A204.1 (cell line): ENCODE measurements around the gene KCNQ1.

Source experiments
- FAIRE-seq: peaks from 2 replicates; lab custom pipeline; 2012; peaks lifted over from hg19 to GRCh38; lab: Jason Lieb, UNC

KCNQ1 gene

GRCh38 chr11:2888266-2888968, 443.6 kb downstream of the KCNQ1 start:
- FAIRE-seq, result no peak

- no peak for FAIRE-seq
Measured at GRCh38 chr11:2889362-2890273, 444.8 kb downstream of the KCNQ1 start.

GRCh38 chr11:2890466-2891294, 445.9 kb downstream of the KCNQ1 start:
- no peak for FAIRE-seq

- FAIRE-seq, result no peak
Measured at GRCh38 chr11:2891326-2892214, 446.8 kb downstream of the KCNQ1 start.

- FAIRE-seq, result no peak
Measured at GRCh38 chr11:2892215-2892966, 447.6 kb downstream of the KCNQ1 start.

GRCh38 chr11:2892967-2893528, 448.2 kb downstream of the KCNQ1 start:
- no peak for FAIRE-seq

- no peak for FAIRE-seq
Measured at GRCh38 chr11:2893935-2894334, 449.1 kb downstream of the KCNQ1 start.

- FAIRE-seq, result no peak
Measured at GRCh38 chr11:2896047-2896446, 451.2 kb downstream of the KCNQ1 start.

- no peak for FAIRE-seq
Measured at GRCh38 chr11:2897048-2897447, 452.2 kb downstream of the KCNQ1 start.

- FAIRE-seq, result no peak
Measured at GRCh38 chr11:2898366-2899079, 453.7 kb downstream of the KCNQ1 start.
